Forelimb muscle (tissue), 1 donor: ENCODE measurements around the gene ORMDL3. TPM values are rescaled to one million over a fixed set of nuclear protein-coding genes. Genes with fewer than 3 reads are reported as not detected.

Source experiments
- DNase-seq: peaks from one replicate; pipeline ENCODE4 v3.0.0-alpha.2; 2013; ENCODE audit warnings: low read depth
- polyA plus RNA-seq: library from polyadenylated mRNA; unstranded; fragments of 120-200 nt; gene quantifications from one replicate; pipeline ENCODE4 v1.2.1, GENCODE V29; 2013; ENCODE audit not compliant: insufficient read length

The ORMDL3 gene, protein sequence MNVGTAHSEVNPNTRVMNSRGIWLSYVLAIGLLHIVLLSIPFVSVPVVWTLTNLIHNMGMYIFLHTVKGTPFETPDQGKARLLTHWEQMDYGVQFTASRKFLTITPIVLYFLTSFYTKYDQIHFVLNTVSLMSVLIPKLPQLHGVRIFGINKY
- polyA plus RNA-seq, result 38.8 TPM

- DNase-seq, result peak; percentile 70
Measured at GRCh38 chr17:39927101-39927928, at the start of gene ORMDL3, which contains the start of gene LRRC3C. TSS of gene ORMDL3 (minus strand) at chr17:39927601. CDS start at chr17:39924203, 3,398 bp downstream. TSS of gene LRRC3C (plus strand) at chr17:39927732. CDS start at chr17:39941524, 13,792 bp downstream.

- no peak for DNase-seq
Measured at GRCh38 chr17:39975801-39976200, 48.4 kb upstream of the ORMDL3 start.

DNA sequence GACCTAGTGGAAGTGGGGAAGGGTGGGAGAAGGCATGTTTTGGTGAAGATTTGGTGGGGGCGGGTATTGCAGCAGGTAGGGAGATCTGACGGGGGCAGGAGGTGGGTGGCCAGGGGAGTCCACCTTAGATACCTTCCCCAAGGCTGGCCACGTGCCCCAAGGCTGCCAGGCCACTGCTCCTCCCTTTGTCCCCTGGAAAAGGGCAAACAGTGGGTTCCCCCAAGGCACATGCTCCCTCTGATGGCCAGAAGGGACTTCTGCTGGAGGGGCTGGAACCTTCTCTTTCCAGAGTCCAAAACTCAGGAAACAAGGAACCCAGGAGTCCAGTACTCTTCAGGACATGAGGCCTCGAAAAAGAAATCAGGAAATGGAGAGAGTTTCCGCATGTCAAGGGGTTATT is 47.0 kb upstream of the ORMDL3 start:
- no peak for DNase-seq

DNA sequence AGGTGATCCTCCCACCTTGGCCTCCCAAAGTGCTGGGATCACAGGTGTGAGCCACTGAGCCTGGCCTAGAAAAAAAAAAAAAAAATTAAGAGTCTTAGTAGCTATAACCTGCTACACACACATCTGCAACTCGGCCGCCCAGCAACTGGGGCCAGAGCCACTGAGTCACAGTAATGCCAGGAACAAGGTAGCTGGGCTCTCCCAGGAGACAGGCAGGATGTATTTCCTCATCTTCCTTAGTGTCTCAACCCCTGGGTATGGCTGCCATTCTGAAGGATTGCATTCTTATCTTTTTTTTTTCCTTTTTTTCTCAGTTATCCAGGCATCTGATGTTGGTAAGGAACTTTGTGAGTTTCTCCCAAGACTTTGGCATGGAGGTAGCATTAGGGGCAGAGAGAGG is 46.1 kb upstream of the ORMDL3 start:
- no peak for DNase-seq

GRCh38 chr17:39972271-39972670 is 44.9 kb upstream of the ORMDL3 start:
- DNase-seq, result no peak

- no peak for DNase-seq
Measured at GRCh38 chr17:39971076-39971603, 43.7 kb upstream of the ORMDL3 start.

DNA sequence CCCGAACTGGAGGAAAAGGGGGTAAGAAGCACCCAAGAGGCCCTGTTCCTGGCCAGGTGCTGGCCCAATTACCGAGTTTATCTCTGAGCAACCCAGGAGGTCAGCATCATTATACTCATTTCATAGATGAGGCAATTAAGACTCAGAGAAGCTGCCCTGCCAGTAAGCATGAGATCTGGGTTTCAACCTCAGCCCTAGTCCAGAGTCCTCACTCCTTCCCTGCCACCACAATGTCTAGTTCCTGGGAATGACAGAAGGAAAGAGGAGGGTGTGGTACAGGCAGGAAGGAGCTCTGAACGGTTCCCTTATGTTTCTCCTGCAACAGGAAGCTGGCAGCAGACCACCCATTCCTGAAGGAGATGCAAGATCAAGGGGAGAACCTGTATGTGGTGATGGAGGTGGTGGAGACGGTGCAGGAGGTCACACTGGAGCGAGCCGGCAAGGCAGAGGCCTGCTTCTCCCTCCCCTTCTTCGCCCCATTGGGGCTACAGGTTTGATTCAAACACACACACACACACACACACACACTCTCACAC is 42.8 kb upstream of the ORMDL3 start:
- DNase-seq, result no peak

DNA sequence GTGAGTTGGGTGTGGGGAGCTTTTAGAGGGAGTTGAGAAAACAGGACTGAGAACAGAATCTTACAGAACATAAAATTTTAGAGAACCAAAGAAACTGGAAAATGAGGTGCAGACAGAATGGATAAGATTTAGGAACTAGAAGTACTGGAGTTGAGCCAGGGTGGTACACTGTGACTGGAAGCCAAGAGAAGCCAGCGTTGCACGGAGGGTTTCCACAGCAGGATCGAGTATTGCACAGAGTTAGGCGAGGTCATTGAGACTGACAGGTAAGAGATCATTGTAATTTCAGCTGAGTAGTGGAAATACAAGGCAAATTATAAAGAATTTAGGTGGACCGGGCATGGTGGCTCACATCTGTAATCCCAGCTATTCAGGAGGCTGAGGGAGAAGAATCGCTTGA is 42.0 kb upstream of the ORMDL3 start:
- no peak for DNase-seq

DNA sequence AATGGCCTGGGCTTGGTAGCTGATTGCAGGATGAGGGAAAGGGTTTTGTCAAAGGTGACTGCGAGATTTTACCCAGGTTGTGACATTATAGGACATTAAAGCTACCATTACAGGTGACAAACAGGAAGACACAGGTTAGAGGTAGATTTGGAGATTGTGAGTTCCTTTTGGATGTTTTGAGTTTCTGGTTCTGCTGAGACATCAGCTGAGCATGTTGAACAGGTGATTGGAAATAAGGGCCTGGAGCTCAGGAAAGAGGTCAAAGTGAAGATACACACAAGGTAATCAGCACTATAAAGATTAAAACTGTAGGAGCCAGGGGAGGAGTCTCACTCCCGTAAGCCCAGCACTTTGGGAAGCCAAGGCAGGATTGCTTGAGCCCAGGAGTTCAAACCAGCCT is 41.4 kb upstream of the ORMDL3 start:
- DNase-seq, result no peak

DNA sequence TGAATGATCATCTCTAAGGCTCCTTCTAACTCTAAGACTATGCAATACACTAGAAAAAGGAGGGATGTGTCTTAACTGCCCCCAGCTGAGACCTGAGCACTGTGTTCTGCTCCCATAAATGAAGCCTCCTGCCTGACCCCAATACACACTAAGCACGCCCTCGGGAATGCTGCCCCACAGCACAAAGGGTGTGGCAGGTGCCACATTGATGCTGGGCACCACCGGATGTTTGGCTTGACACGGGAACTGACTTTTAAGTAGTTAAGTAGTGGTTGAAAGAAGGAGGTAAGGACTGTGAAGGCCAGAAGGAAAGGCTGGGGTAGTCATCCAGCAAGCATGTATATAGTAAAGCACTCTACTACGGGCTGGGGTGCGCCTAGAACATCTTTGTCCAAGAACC is 39.4 kb upstream of the ORMDL3 start:
- no peak for DNase-seq

GRCh38 chr17:39965017-39965699 is 37.8 kb upstream of the ORMDL3 start:
- DNase-seq, result no peak

DNA sequence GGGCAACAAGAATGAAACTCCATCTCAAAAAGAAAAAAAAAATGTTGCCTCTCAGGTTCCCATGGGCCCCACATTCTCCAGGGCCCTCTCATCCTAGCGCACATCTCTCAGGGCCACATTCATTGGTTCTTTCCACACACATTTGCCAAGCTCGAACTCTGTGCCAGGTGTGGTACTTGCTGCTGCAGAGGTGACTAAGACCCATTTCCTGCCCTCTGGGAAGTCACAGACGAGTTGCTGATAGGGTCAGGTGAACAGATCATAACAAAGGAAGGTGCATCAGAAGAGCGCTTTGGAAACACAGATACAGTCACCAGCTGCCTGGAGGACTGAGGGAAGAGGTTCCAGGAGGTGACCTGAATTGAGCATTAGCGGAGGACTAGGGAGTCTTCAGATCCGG is 36.4 kb upstream of the ORMDL3 start:
- no peak for DNase-seq

GRCh38 chr17:39962642-39963220 is 35.3 kb upstream of the ORMDL3 start, which contains the start of gene GSDMA:
TSS of gene GSDMA (plus strand) at chr17:39963004. CDS start at chr17:39965688, 2,684 bp downstream.
- DNase-seq, result no peak

DNA sequence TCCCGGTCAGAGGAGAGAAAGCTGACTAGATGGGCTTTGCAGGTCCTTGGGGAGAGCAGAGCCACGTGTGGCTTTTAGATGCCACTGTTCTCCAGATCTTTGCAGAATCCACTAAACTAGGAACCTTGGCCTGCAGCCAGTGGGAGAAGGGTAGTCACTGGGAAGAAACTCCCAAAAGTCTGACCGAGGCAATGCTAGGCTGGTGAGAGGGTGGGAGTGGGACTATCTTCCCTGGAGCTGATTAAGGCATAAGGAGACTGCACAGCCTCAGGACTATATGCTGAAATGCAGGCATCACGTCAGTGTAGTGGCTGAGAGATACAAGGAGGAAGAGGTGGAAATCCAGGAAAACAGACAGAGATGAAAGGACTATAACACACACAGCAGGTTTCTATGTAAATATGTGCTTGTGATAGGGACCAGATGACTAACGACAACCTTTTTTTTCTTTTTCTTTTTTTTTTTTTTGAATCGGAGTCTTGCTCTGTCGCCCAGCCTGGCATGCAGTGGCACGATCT is 33.2 kb upstream of the ORMDL3 start:
- no peak for DNase-seq

GRCh38 chr17:39955726-39956225 is 28.4 kb upstream of the ORMDL3 start:
- no peak for DNase-seq

DNA sequence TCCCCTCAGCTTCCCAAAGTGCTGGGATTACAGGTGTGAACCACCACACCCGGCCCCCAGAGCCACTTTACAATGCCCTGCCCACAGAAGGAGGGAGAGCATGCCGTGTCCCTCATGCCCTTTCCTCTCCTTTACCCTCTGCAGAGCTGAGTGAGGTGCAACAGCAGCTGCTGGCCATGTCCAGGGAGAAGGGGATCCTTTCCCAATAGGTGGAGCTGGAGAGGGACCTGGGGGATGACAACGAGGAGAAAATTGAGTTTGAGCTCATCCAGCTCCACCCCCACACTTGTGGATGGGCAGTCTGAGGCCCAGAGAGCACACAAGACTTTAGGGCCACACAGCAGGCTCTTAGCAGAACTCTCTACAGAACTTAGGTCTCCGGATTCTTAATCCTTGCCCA is 27.5 kb upstream of the ORMDL3 start:
- no peak for DNase-seq

GRCh38 chr17:39953471-39953888 is 26.1 kb upstream of the ORMDL3 start:
- no peak for DNase-seq

DNA sequence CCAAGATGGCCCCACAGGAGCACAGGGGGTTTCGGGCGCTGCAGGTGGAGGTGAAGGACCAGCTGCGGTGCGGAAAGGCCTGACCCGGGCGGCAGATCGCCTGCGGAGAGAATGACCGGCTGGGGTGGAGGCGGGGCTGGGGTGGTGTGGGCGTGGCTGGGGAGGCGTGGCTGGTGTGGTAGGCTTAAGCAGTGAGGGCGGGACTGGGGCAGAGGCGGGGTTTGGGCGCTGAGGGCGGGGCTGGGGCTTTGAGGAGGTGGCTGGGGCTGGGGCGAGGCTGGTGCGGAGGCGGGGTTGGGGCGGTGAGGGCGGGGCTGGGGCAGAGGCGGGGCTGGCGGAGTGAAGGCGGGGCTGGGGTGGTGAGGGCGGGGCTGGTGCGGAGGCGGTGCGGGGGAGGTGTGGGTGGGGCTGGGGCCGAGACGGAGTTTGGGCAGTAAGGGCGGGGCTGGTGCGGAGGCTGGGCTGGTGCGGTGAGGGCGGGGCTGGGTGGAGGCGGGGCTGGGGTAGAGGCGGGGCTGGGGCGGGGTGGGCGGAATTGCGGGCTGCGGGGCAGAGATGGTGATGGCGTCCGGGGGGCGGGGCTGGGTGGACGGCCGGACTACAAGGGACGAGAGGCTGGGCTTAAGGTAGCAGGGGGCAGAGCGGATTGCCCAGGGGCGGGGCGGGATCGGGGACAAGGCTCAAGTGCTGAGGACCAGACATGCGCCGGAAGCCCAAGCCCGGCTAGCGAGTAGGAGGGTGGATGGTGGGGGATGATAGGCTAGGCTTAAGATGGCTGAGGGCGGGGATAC is 25.5 kb upstream of the ORMDL3 start:
- DNase-seq, result peak; percentile 40

GRCh38 chr17:39951924-39952679 is 24.7 kb upstream of the ORMDL3 start:
- no peak for DNase-seq
